HepG2 (cell line): ENCODE measurements around the gene DUT. TPM values are rescaled to one million over a fixed set of nuclear protein-coding genes. Genes with fewer than 3 reads are reported as not detected.

Experiments
- ATAC-seq: fragments of 200-7000 bp; cut with Tn5 transposase; 3 replicates; pipeline ENCODE4 v1.9.1; 2020; ENCODE audit warnings: mild to moderate bottlenecking, moderate library complexity
- BruUV-seq: library from RNA; stranded (reverse); fragments of 400-500 nt; replicated peaks from 2 replicates; lab custom pipeline; 2021; lab: Mats Ljungman, UMichigan
- CTCF ChIA-PET: fragments of 300-600 bp; formaldehyde crosslinking; extraction: SDS; loops from one replicate; lab custom pipeline; 2021; ENCODE audit warnings: low total read pairs, inconsistent platforms, low intra/inter-chr PET ratio; lab: Yijun Ruan, JAX
- POLR2A ChIA-PET: fragments of 350-600 bp; sonication (Branson Sonifier 250); formaldehyde crosslinking; loops from one replicate; lab custom pipeline; 2020; ENCODE audit warnings: antibody characterized with exemption, inconsistent platforms; lab: Yijun Ruan, JAX
- DNase-seq: peaks from one replicate; pipeline ENCODE4 v3.0.0-alpha.2; 2015; ENCODE audit warnings: low spot score
- FAIRE-seq: peaks from 3 replicates; lab custom pipeline; 2011; peaks lifted over from hg19 to GRCh38; lab: Jason Lieb, UNC
- H2AFZ ChIP-seq: one replicate; pipeline ENCODE4 v1.6.1; 2011; ENCODE audit warnings: low read length, inconsistent platforms
- H3K27ac ChIP-seq: fragments of 300-600 bp; 3 replicates; pipeline ENCODE4 v1.8.0; 2011; ENCODE audit warnings: mixed run types, mild to moderate bottlenecking, mixed read lengths, low read length, inconsistent platforms; ENCODE audit not compliant: insufficient read depth; ENCODE audit errors: extremely low read length
- H3K27me3 ChIP-seq, 2 experiments: fragments of 200-600 bp in 1 of 2; 2 replicates in 1 of 2; 3 replicates in 1 of 2; pipeline versions ENCODE4 v1.6.0 to v1.8.0; 2011; ENCODE audit warnings: low read length in 2 of 2, mild to moderate bottlenecking in 2 of 2, moderate library complexity in 2 of 2, inconsistent platforms in 1 of 2; ENCODE audit not compliant: insufficient read depth in 2 of 2, control insufficient read depth in 1 of 2
- H3K36me3 ChIP-seq, 2 experiments: fragments of 200-600 bp in 1 of 2; replicated peaks in 1 of 2; 2 replicates in 1 of 2; 3 replicates in 1 of 2; pipeline versions ENCODE4 v1.5.1 to v1.8.0; 2011; ENCODE audit warnings: low read length in 2 of 2, inconsistent platforms in 1 of 2; ENCODE audit not compliant: insufficient read depth in 2 of 2, control insufficient read depth in 1 of 2
- H3K4me1 ChIP-seq: 2 replicates; pipeline ENCODE4 v1.5.1; 2012; ENCODE audit warnings: low read length, inconsistent platforms; ENCODE audit not compliant: insufficient read depth
- H3K4me2 ChIP-seq: 2 replicates; pipeline ENCODE4 v1.6.0; 2011; ENCODE audit warnings: low read depth, low read length, inconsistent platforms
- H3K4me3 ChIP-seq, 3 experiments: fragments of 200-600 bp in 1 of 3; sonication (generic), shearing (Covaris generic) in 1 of 3; replicated peaks in 1 of 3; 2 replicates each; pipeline ENCODE4 v1.5.1; 2011 to 2016; ENCODE audit warnings: low read length in 3 of 3, inconsistent platforms in 2 of 3, low read depth in 2 of 3, mild to moderate bottlenecking in 2 of 3, control low read depth in 1 of 3, mixed read lengths in 1 of 3; ENCODE audit not compliant: insufficient read depth in 1 of 3
- H3K79me2 ChIP-seq: one replicate; pipeline ENCODE4 v1.6.1; 2011; ENCODE audit warnings: low read length, inconsistent platforms; ENCODE audit not compliant: insufficient read depth
- H3K9ac ChIP-seq: 2 replicates; pipeline ENCODE4 v1.6.0; 2011; ENCODE audit warnings: mild to moderate bottlenecking, low read depth, low read length, inconsistent platforms; ENCODE audit not compliant: insufficient read depth
- H3K9me3 ChIP-seq: 2 replicates; pipeline ENCODE4 v1.5.1; 2012; ENCODE audit warnings: mild to moderate bottlenecking, low read length
- H4K20me1 ChIP-seq: 2 replicates; pipeline ENCODE4 v1.6.0; 2011; ENCODE audit warnings: inconsistent platforms, mild to moderate bottlenecking, low read length, moderate library complexity; ENCODE audit not compliant: insufficient read depth
- ATRX ChIP-seq: sonication (generic); formaldehyde crosslinking; IDR thresholded peaks from 2 replicates; pipeline ENCODE4 v1.4.0; 2020; ENCODE audit warnings: missing genetic modification reagents, borderline replicate concordance
- GLI4 ChIP-seq: sonication (generic); formaldehyde crosslinking; IDR thresholded peaks from 2 replicates; pipeline ENCODE4 v1.5.1; 2020; ENCODE audit warnings: missing genetic modification reagents, mild to moderate bottlenecking, moderate library complexity, borderline replicate concordance
- HDAC6 ChIP-seq: fragments of 200-600 bp; sonication (generic); IDR thresholded peaks from 2 replicates; pipeline ENCODE4 v1.7.0; 2017; ENCODE audit warnings: mild to moderate bottlenecking, antibody characterized with exemption, low read length, low read depth
- JDP2 ChIP-seq: sonication (generic); formaldehyde crosslinking; IDR thresholded peaks from 2 replicates; pipeline ENCODE4 v1.8.1; 2022; ENCODE audit warnings: missing genetic modification reagents, borderline replicate concordance
- LCORL ChIP-seq, 2 experiments: fragments of 450-650 bp in 1 of 2; sonication (generic) in 1 of 2; formaldehyde crosslinking in 1 of 2; IDR thresholded peaks; 2 replicates each; pipeline versions ENCODE4 v1.5.0 to v1.6.1; 2017 to 2020; ENCODE audit warnings: antibody characterized with exemption in 1 of 2, missing genetic modification reagents in 1 of 2
- MIER2 ChIP-seq: IDR thresholded peaks from 2 replicates; pipeline ENCODE4 v1.6.1; 2016; ENCODE audit warnings: missing biosample characterization, missing genetic modification reagents
- NAIF1 ChIP-seq: sonication (generic); formaldehyde crosslinking; IDR thresholded peaks from 2 replicates; pipeline ENCODE4 v1.5.0; 2020; ENCODE audit warnings: mild to moderate bottlenecking, missing genetic modification reagents, borderline replicate concordance
- PHF21A ChIP-seq: sonication (generic); formaldehyde crosslinking; IDR thresholded peaks from 2 replicates; pipeline ENCODE4 v1.5.0; 2020; ENCODE audit warnings: mild to moderate bottlenecking, missing genetic modification reagents
- PHF8 ChIP-seq: sonication (generic); formaldehyde crosslinking; IDR thresholded peaks from 2 replicates; pipeline ENCODE4 v1.5.0; 2020; ENCODE audit warnings: missing genetic modification reagents
- TAF1 ChIP-seq: sonication (generic); formaldehyde crosslinking; IDR thresholded peaks from 2 replicates; pipeline ENCODE4 v1.4.0; 2020; ENCODE audit warnings: missing genetic modification reagents
- YEATS4 ChIP-seq: sonication (generic); formaldehyde crosslinking; IDR thresholded peaks from 2 replicates; pipeline ENCODE4 v1.4.0; 2020; ENCODE audit warnings: missing genetic modification reagents, borderline replicate concordance
- ZNF207 ChIP-seq: fragments of 450-650 bp; IDR thresholded peaks from 2 replicates; pipeline ENCODE4 v1.6.1; 2016; ENCODE audit warnings: antibody characterized with exemption, borderline replicate concordance
- ZNF782 ChIP-seq: sonication (generic); formaldehyde crosslinking; IDR thresholded peaks from 2 replicates; pipeline ENCODE4 v1.4.0; 2020; ENCODE audit warnings: missing genetic modification reagents, mild to moderate bottlenecking, borderline replicate concordance
- WGBS: methylation state at CpG from one replicate; pipeline ENCODE4 v1.1.6; 2017; ENCODE audit warnings: low lambda C conversion rate; 5-methylcytosine and 5-hydroxymethylcytosine counted together
- in situ Hi-C: cut with HindIII; loops from 2 replicates; pipeline ENCODE4 v1.10.0; 2017; ENCODE audit warnings: low pct_unique_long_range_greater_than_20kb; ENCODE audit not compliant: extremely low pct_ligation_motif_present
- intact Hi-C: fragments of 100-400 bp; cut with micrococcal nuclease; formaldehyde crosslinking; loops from one replicate; pipeline ENCODE4 v1.10.0; 2022; ENCODE audit not compliant: unreplicated experiment
- polyA plus RNA-seq, 8 experiments: library from polyadenylated mRNA; depleted of rRNA in 3 of 8; stranded (reverse) in 7 of 8; unstranded in 1 of 8; fragments of >200 nt; fragmentation: Illumina TruSeq in 4 of 8; extraction: Trizol in 4 of 8; gene quantifications; 2 replicates each; pipeline versions ENCODE4 v1.2.1 to v1.2.3, GENCODE V29; 2011 to 2016; ENCODE audit warnings: low read depth in 4 of 8, missing spikeins in 1 of 8, mixed read lengths in 1 of 8; ENCODE audit not compliant: insufficient read depth in 1 of 8
- total RNA-seq, 5 experiments: library from RNA; depleted of rRNA; stranded (reverse); fragments of >200 nt; fragmentation: Illumina TruSeq; extraction: Trizol; gene quantifications; 2 replicates each; pipeline ENCODE4 v1.2.3, GENCODE V29; 2016; ENCODE audit warnings: low read depth in 1 of 5
- TF ChIP-seq, protein P1 (sequence below): sonication (generic); formaldehyde crosslinking; IDR thresholded peaks from 2 replicates; pipeline ENCODE4 v1.4.0; 2020; ENCODE audit warnings: missing genetic modification reagents, borderline replicate concordance
- TF ChIP-seq, protein P2 (sequence below): IDR thresholded peaks from 2 replicates; pipeline ENCODE4 v1.6.1; 2016; ENCODE audit warnings: control low read depth

Gene DUT
- total and polyA plus RNA-seq, 2 of the 13 experiments (the other 11 are each of a cell fraction or from before 2014, with no cell fraction given), result 36.7 to 131 TPM

DNA sequence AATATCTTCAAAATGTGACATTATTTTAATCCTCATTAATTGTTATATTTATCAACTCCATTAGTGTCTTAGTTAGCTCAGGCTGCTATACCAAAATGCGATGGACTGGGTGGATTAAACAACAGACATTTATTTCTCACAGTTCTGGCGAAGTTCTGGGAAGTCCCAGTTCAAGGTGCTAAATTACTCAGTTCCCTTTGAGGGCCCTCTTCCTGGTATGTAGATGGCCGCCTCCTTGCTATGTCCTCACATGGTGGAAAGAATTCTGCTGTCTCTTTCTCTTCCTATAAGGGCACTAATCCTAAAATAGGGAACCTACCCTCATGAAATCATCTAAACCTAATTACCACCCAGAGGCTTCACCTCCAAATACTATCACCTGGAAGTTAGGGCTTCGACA lies 38.8 kb upstream of the DUT start:
- Histone ChIP-seq H4K20me1 (no peaks in the 10 kb centered on the region), H3K4me1 (no peaks in the 10 kb centered on the region), H3K36me3 (no peaks in the 10 kb centered on the region), H3K4me3 (no peak overlapping the region), H2AFZ (no peak overlapping the region), H3K9ac (no peak overlapping the region), H3K27ac (no peak overlapping the region), H3K4me2 (no peak overlapping the region), H3K9me3 (no peaks in the 10 kb centered on the region), H3K79me2 (no peaks in the 10 kb centered on the region), H3K27me3 (no peaks in the 10 kb centered on the region)
- WGBS, result 3% methylated on average over 4 of the region's 4 CpGs
- in situ Hi-C loops (loop anchor here (25.0 kb wide), 1 partner anchor 1105 kb away; no protein-coding TSS in a partner anchor), intact Hi-C loops (no loop called here)
- ChIA-PET POLR2A (no interaction called here), CTCF (no interaction called here)
- TF ChIP-seq LCORL (IDR thresholded peaks at IDR 0.05) (no peak), LCORL (CRISPR knock-in tag; IDR thresholded peaks at IDR 0.05) (no peak), PHF8 (no peak), GLI4 (CRISPR knock-in tag) (no peak), JDP2 (CRISPR knock-in tag) (no peak), TAF1 (CRISPR knock-in tag) (no peak), ATRX (CRISPR knock-in tag) (no peak), NAIF1 (CRISPR knock-in tag) (no peak), YEATS4 (CRISPR knock-in tag) (no peak), PHF21A (no peak), ZNF782 (CRISPR knock-in tag) (no peak), ZNF207 (no peak), MIER2 (CRISPR knock-in tag) (no peak), HDAC6 (no peak)
- TF ChIP-seq, protein P1, sequence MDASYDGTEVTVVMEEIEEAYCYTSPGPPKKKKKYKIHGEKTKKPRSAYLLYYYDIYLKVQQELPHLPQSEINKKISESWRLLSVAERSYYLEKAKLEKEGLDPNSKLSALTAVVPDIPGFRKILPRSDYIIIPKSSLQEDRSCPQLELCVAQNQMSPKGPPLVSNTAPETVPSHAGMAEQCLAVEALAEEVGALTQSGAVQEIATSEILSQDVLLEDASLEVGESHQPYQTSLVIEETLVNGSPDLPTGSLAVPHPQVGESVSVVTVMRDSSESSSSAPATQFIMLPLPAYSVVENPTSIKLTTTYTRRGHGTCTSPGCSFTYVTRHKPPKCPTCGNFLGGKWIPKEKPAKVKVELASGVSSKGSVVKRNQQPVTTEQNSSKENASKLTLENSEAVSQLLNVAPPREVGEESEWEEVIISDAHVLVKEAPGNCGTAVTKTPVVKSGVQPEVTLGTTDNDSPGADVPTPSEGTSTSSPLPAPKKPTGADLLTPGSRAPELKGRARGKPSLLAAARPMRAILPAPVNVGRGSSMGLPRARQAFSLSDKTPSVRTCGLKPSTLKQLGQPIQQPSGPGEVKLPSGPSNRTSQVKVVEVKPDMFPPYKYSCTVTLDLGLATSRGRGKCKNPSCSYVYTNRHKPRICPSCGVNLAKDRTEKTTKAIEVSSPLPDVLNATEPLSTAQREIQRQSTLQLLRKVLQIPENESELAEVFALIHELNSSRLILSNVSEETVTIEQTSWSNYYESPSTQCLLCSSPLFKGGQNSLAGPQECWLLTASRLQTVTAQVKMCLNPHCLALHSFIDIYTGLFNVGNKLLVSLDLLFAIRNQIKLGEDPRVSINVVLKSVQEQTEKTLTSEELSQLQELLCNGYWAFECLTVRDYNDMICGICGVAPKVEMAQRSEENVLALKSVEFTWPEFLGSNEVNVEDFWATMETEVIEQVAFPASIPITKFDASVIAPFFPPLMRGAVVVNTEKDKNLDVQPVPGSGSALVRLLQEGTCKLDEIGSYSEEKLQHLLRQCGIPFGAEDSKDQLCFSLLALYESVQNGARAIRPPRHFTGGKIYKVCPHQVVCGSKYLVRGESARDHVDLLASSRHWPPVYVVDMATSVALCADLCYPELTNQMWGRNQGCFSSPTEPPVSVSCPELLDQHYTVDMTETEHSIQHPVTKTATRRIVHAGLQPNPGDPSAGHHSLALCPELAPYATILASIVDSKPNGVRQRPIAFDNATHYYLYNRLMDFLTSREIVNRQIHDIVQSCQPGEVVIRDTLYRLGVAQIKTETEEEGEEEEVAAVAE (CRISPR knock-in tag), result no peak
- TF ChIP-seq, protein P2, sequence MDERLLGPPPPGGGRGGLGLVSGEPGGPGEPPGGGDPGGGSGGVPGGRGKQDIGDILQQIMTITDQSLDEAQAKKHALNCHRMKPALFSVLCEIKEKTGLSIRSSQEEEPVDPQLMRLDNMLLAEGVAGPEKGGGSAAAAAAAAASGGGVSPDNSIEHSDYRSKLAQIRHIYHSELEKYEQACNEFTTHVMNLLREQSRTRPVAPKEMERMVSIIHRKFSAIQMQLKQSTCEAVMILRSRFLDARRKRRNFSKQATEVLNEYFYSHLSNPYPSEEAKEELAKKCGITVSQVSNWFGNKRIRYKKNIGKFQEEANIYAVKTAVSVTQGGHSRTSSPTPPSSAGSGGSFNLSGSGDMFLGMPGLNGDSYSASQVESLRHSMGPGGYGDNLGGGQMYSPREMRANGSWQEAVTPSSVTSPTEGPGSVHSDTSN (CRISPR knock-in tag), result no peak
- DNase-seq (no peak), ATAC-seq (no peak), FAIRE-seq (no peak)
- no TSS peak for BruUV-seq
